Upper lobe of right lung (tissue), 1 donor: ENCODE data around the gene TMEM132A. TPM values are rescaled to one million over a fixed set of nuclear protein-coding genes. Genes with fewer than 3 reads are reported as not detected.

Experiments used
- ATAC-seq: fragments of 200-7000 bp; cut with Tn5 transposase; one replicate; pipeline ENCODE4 v1.9.1; 2020; ENCODE audit warnings: mild to moderate bottlenecking, moderate library complexity
- DNase-seq: peaks from one replicate; pipeline ENCODE4 v3.0.0-alpha.2; 2020
- H3K27ac ChIP-seq: fragments of 200-600 bp; one replicate; pipeline ENCODE4 v1.8.0; 2022
- H3K27me3 ChIP-seq: fragments of 200-600 bp; one replicate; pipeline ENCODE4 v1.8.0; 2022; ENCODE audit warnings: mild to moderate bottlenecking
- H3K36me3 ChIP-seq: fragments of 200-600 bp; one replicate; pipeline ENCODE4 v1.8.0; 2022
- H3K4me1 ChIP-seq: fragments of 200-600 bp; one replicate; pipeline ENCODE4 v1.8.0; 2022
- H3K4me3 ChIP-seq: fragments of 200-600 bp; one replicate; pipeline ENCODE4 v1.8.0; 2022; ENCODE audit warnings: mild to moderate bottlenecking
- H3K9me3 ChIP-seq: fragments of 200-600 bp; one replicate; pipeline ENCODE4 v1.8.0; 2022
- CTCF ChIP-seq: fragments of 200-600 bp; IDR thresholded peaks from one replicate; pipeline ENCODE4 v1.8.0; 2022; ENCODE audit warnings: antibody characterized with exemption
- intact Hi-C: fragments of 100-400 bp; cut with DNase I; formaldehyde crosslinking; loops from one replicate; pipeline ENCODE4 v1.11.0; 2022
- total RNA-seq: library from RNA; stranded (reverse); fragmentation: NEBNext Ultra II Directional; extraction: Animal tissue kit (Norgen Biotek cat#: 25700); gene quantifications from one replicate; pipeline ENCODE4 v1.2.1, GENCODE V29; 2021
- donor health status: DM: no; HTN: yes; CAD: no; lungs with severe emphysema.

TMEM132A gene
- total RNA-seq, 1 donor from 2014 or later, result 18.4 TPM

- Histone ChIP-seq H3K9me3 (no peaks in the 10 kb centered on the region), H3K27ac (no peak overlapping the region), H3K4me3 (no peak overlapping the region), H3K27me3 (no peaks in the 10 kb centered on the region), H3K36me3 (no peaks in the 10 kb centered on the region), H3K4me1 (peaks cover 13% of the 10 kb centered on the region)
- DNase-seq, result no peak
- TF ChIP-seq CTCF, result no peak
- ATAC-seq, result no peak
- intact Hi-C loops, result no loop called here
These were observed 31.3 kb downstream of the TMEM132A start for GRCh38 chr11:60955571-60955970.

GRCh38 chr11:60957188-60957587 lies 32.9 kb downstream of the TMEM132A start:
- DNase-seq (no peak), ATAC-seq (no peak)
- intact Hi-C loops, result no loop called here
- H3K27me3 ChIP-seq, result no peaks in the 10 kb centered on the region
- TF ChIP-seq CTCF, result no peak
- peaks cover 9% of the 10 kb centered on the region for H3K4me1 ChIP-seq
- H3K36me3 ChIP-seq, result no peaks in the 10 kb centered on the region
- no peaks in the 10 kb centered on the region for H3K9me3 ChIP-seq
- no peak overlapping the region for H3K27ac ChIP-seq
- H3K4me3 ChIP-seq, result no peak overlapping the region

- H3K27ac ChIP-seq, result no peak overlapping the region
- no peak for ATAC-seq
- H3K4me1 ChIP-seq, result peaks cover 3% of the 10 kb centered on the region
- no peak for TF ChIP-seq CTCF
- H3K9me3 ChIP-seq, result no peaks in the 10 kb centered on the region
- H3K27me3 ChIP-seq, result no peaks in the 10 kb centered on the region
- no peak overlapping the region for H3K4me3 ChIP-seq
- no peaks in the 10 kb centered on the region for H3K36me3 ChIP-seq
- intact Hi-C loops, result no loop called here
- no peak for DNase-seq
These were observed 35.2 kb downstream of the TMEM132A start for GRCh38 chr11:60959431-60959830.

- Histone ChIP-seq H3K27me3 (no peaks in the 10 kb centered on the region), H3K4me3 (no peak overlapping the region), H3K27ac (no peak overlapping the region), H3K4me1 (no peaks in the 10 kb centered on the region), H3K36me3 (no peaks in the 10 kb centered on the region), H3K9me3 (no peaks in the 10 kb centered on the region)
- no peak for TF ChIP-seq CTCF
- DNase-seq (no peak), ATAC-seq (peak; percentile 52)
- intact Hi-C loops, result no loop called here
These were observed 36.1 kb downstream of the TMEM132A start for GRCh38 chr11:60960405-60960804.

GRCh38 chr11:60964801-60965200 lies 40.5 kb downstream of the TMEM132A start:
- Histone ChIP-seq H3K27ac (no peak overlapping the region), H3K9me3 (no peaks in the 10 kb centered on the region), H3K36me3 (no peaks in the 10 kb centered on the region), H3K4me3 (no peak overlapping the region), H3K4me1 (no peaks in the 10 kb centered on the region), H3K27me3 (no peaks in the 10 kb centered on the region)
- ATAC-seq (no peak), DNase-seq (no peak)
- intact Hi-C loops, result no loop called here
- TF ChIP-seq CTCF, result no peak

- Histone ChIP-seq H3K4me3 (no peak overlapping the region), H3K27ac (no peak overlapping the region), H3K27me3 (no peaks in the 10 kb centered on the region), H3K4me1 (no peaks in the 10 kb centered on the region), H3K36me3 (no peaks in the 10 kb centered on the region), H3K9me3 (no peaks in the 10 kb centered on the region)
- no peak for TF ChIP-seq CTCF
- DNase-seq, result no peak
- intact Hi-C loops, result no loop called here
- ATAC-seq, result peak; percentile 69
These were observed 42.6 kb downstream of the TMEM132A start for GRCh38 chr11:60966890-60967289.
